ENCODE measurements around the gene PHKB.

GRCh38 chr16:47705266-47705665 is 244.1 kb downstream of the PHKB start:
- TF ChIP-seq CTCF (IDR thresholded peaks at IDR 0.05): no peak
- no peak for TF ChIP-seq POLR2A (IDR thresholded peaks at IDR 0.05)

Measured in thyroid gland (tissue), 4 donors.